Measurements from ENCODE around the gene KRT28. TPM values are rescaled to one million over a fixed set of nuclear protein-coding genes. Genes with fewer than 3 reads are reported as not detected.

KRT28 gene
- total and polyA plus RNA-seq, 2 experiments from 2014 or later, result not detected

- Histone ChIP-seq H3K9me2 (ENCODE audit: insufficient read depth) (no peaks in the 10 kb centered on the region), H3K36me3 (ENCODE audit: low read depth) (no peaks in the 10 kb centered on the region), H3K79me2 (ENCODE audit: insufficient read depth) (no peaks in the 10 kb centered on the region), H2AFZ (no peak overlapping the region), H3K9ac (no peak overlapping the region), H3K4me2 (ENCODE audit: unreplicated experiment) (no peak overlapping the region), H4K20me1 (ENCODE audit: insufficient read depth) (no peaks in the 10 kb centered on the region), H3F3A (ENCODE audit: insufficient read depth) (no peaks in the 10 kb centered on the region), H3K27ac (no peak overlapping the region), H3K4me3 (no peak overlapping the region), H3K4me1 (ENCODE audit: insufficient read depth) (no peaks in the 10 kb centered on the region), H3K27me3 (replicated peaks; ENCODE audit: insufficient read depth) (no peaks in the 10 kb centered on the region), H3K9me3 (ENCODE audit: low read depth) (no peaks in the 10 kb centered on the region)
- no peak for DNase-seq
- 32 to 36% methylated on average over 3 of the region's 3 CpGs for WGBS, 2 experiments (ENCODE audit: low coverage in 1 of 2, low lambda C conversion rate in 2 of 2, missing lambda C conversion rate in 2 of 2)
- in situ Hi-C loops (cut with MboI), result no loop called here
- TF ChIP-seq EZH2 (IDR thresholded peaks at IDR 0.05; ENCODE audit: insufficient read depth, poor library complexity, severe bottlenecking) (no peak), EZH2phosphoT487 (IDR thresholded peaks at IDR 0.05; ENCODE audit: insufficient read depth, low read depth) (no peak)
Measured at GRCh38 chr17:40843242-40843641, 43.5 kb upstream of the KRT28 start.

GRCh38 chr17:40841246-40841645 is 41.5 kb upstream of the KRT28 start:
- Histone ChIP-seq H3K9me3 (ENCODE audit: low read depth) (no peaks in the 10 kb centered on the region), H3K9me2 (ENCODE audit: insufficient read depth) (no peaks in the 10 kb centered on the region), H2AFZ (no peak overlapping the region), H3K27me3 (replicated peaks; ENCODE audit: insufficient read depth) (no peaks in the 10 kb centered on the region), H3F3A (ENCODE audit: insufficient read depth) (no peaks in the 10 kb centered on the region), H3K4me3 (no peak overlapping the region), H3K36me3 (ENCODE audit: low read depth) (no peaks in the 10 kb centered on the region), H4K20me1 (ENCODE audit: insufficient read depth) (no peaks in the 10 kb centered on the region), H3K4me1 (ENCODE audit: insufficient read depth) (no peaks in the 10 kb centered on the region), H3K27ac (no peak overlapping the region), H3K9ac (no peak overlapping the region), H3K4me2 (ENCODE audit: unreplicated experiment) (no peak overlapping the region), H3K79me2 (ENCODE audit: insufficient read depth) (no peaks in the 10 kb centered on the region)
- in situ Hi-C loops (cut with MboI), result no loop called here
- WGBS, 2 experiments (ENCODE audit: low coverage in 1 of 2, low lambda C conversion rate in 2 of 2, missing lambda C conversion rate in 2 of 2), result 76 to 79% methylated on average over 3 of the region's 3 CpGs
- no peak for DNase-seq
- TF ChIP-seq EZH2 (IDR thresholded peaks at IDR 0.05; ENCODE audit: insufficient read depth, poor library complexity, severe bottlenecking) (no peak), EZH2phosphoT487 (IDR thresholded peaks at IDR 0.05; ENCODE audit: insufficient read depth, low read depth) (no peak)

- Histone ChIP-seq H3K27ac (no peak overlapping the region), H2AFZ (no peak overlapping the region), H3K9ac (no peak overlapping the region), H3K36me3 (ENCODE audit: low read depth) (0 out of 2 replicates have a peak, but pooled peaks cover 4% of the 10 kb centered on the region), H4K20me1 (ENCODE audit: insufficient read depth) (no peaks in the 10 kb centered on the region), H3F3A (ENCODE audit: insufficient read depth) (no peaks in the 10 kb centered on the region), H3K9me2 (ENCODE audit: insufficient read depth) (no peaks in the 10 kb centered on the region), H3K4me3 (no peak overlapping the region), H3K27me3 (replicated peaks; ENCODE audit: insufficient read depth) (no peaks in the 10 kb centered on the region), H3K79me2 (ENCODE audit: insufficient read depth) (no peaks in the 10 kb centered on the region), H3K4me1 (ENCODE audit: insufficient read depth) (no peaks in the 10 kb centered on the region), H3K9me3 (ENCODE audit: low read depth) (no peaks in the 10 kb centered on the region), H3K4me2 (ENCODE audit: unreplicated experiment) (no peak overlapping the region)
- WGBS, 2 experiments (ENCODE audit: low coverage in 1 of 2, low lambda C conversion rate in 2 of 2, missing lambda C conversion rate in 2 of 2), result 90 to 97% methylated on average over 3 of the region's 3 CpGs
- DNase-seq, result no peak
- TF ChIP-seq EZH2 (IDR thresholded peaks at IDR 0.05; ENCODE audit: insufficient read depth, poor library complexity, severe bottlenecking), result no peak
- no peak for TF ChIP-seq EZH2phosphoT487 (IDR thresholded peaks at IDR 0.05; ENCODE audit: insufficient read depth, low read depth)
- in situ Hi-C loops (cut with MboI), result no loop called here
Measured at GRCh38 chr17:40839194-40839593, 39.4 kb upstream of the KRT28 start.

GRCh38 chr17:40836020-40836419 is 36.3 kb upstream of the KRT28 start:
- Histone ChIP-seq H3K9me2 (ENCODE audit: insufficient read depth) (no peaks in the 10 kb centered on the region), H3K4me2 (ENCODE audit: unreplicated experiment) (no peak overlapping the region), H3K27ac (no peak overlapping the region), H4K20me1 (ENCODE audit: insufficient read depth) (no peaks in the 10 kb centered on the region), H3K9me3 (ENCODE audit: low read depth) (no peaks in the 10 kb centered on the region), H3K27me3 (replicated peaks; ENCODE audit: insufficient read depth) (no peaks in the 10 kb centered on the region), H2AFZ (no peak overlapping the region), H3K79me2 (ENCODE audit: insufficient read depth) (no peaks in the 10 kb centered on the region), H3K4me1 (ENCODE audit: insufficient read depth) (no peaks in the 10 kb centered on the region), H3K36me3 (ENCODE audit: low read depth) (peaks cover 4% of the 10 kb centered on the region; the same call in 1 of the 2 replicates), H3K9ac (no peak overlapping the region), H3K4me3 (no peak overlapping the region), H3F3A (ENCODE audit: insufficient read depth) (no peaks in the 10 kb centered on the region)
- in situ Hi-C loops (cut with MboI), result no loop called here
- no peak for DNase-seq
- TF ChIP-seq EZH2 (IDR thresholded peaks at IDR 0.05; ENCODE audit: insufficient read depth, poor library complexity, severe bottlenecking) (no peak), EZH2phosphoT487 (IDR thresholded peaks at IDR 0.05; ENCODE audit: insufficient read depth, low read depth) (no peak)
- 96 to 100% methylated on average over 4 of the region's 4 CpGs for WGBS, 2 experiments (ENCODE audit: low coverage in 1 of 2, low lambda C conversion rate in 2 of 2, missing lambda C conversion rate in 2 of 2)

- Histone ChIP-seq H3K4me1 (ENCODE audit: insufficient read depth) (no peaks in the 10 kb centered on the region), H3F3A (ENCODE audit: insufficient read depth) (no peaks in the 10 kb centered on the region), H3K9ac (no peak overlapping the region), H3K9me3 (ENCODE audit: low read depth) (no peaks in the 10 kb centered on the region), H3K36me3 (ENCODE audit: low read depth) (peaks cover 4% of the 10 kb centered on the region; the same call in 1 of the 2 replicates), H3K27me3 (replicated peaks; ENCODE audit: insufficient read depth) (no peaks in the 10 kb centered on the region), H3K9me2 (ENCODE audit: insufficient read depth) (no peaks in the 10 kb centered on the region), H3K4me2 (ENCODE audit: unreplicated experiment) (no peak overlapping the region), H2AFZ (no peak overlapping the region), H3K4me3 (no peak overlapping the region), H4K20me1 (ENCODE audit: insufficient read depth) (no peaks in the 10 kb centered on the region), H3K27ac (no peak overlapping the region), H3K79me2 (ENCODE audit: insufficient read depth) (peaks cover 16% of the 10 kb centered on the region; the same call in 1 of the 2 replicates)
- in situ Hi-C loops (cut with MboI), result no loop called here
- TF ChIP-seq EZH2 (IDR thresholded peaks at IDR 0.05; ENCODE audit: insufficient read depth, poor library complexity, severe bottlenecking), result no peak
- TF ChIP-seq EZH2phosphoT487 (IDR thresholded peaks at IDR 0.05; ENCODE audit: insufficient read depth, low read depth), result no peak
- no peak for DNase-seq
Measured at GRCh38 chr17:40833882-40834281, 34.1 kb upstream of the KRT28 start.

Measured in GM23248 (cell line).